ENCODE measurements around the gene OR10A5. TPM values are rescaled to one million over a fixed set of nuclear protein-coding genes. Genes with fewer than 3 reads are reported as not detected.
"Not testable (repeated sequence)": the region's sequence is repeated elsewhere in the genome, so short reads cannot be mapped to it uniquely, and the experiment has no call there.

OR10A5 gene
- total RNA-seq, 1 donor from 2014 or later: not detected

DNA sequence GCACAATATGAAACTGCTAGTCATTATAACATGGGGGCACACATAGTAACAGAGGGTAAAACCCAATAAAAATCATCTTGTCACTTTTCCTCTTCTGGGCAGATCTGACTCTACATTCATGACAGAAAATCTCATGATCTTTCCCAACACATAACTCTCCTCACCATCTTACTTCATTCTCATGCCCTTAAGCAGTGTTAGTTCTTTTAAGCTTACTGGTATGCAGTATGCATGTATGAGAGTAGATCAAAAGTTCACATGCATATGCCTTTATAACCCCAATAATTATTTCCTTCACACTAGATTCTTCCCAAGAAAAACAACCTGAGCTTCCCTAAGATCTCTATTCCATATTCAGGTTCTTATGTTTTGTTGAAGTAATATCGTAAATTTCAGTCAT is 25.8 kb downstream of the OR10A5 start:
- no peak overlapping the region for H3K27ac Mint-ChIP-seq (ENCODE audit: unreplicated experiment)

DNA sequence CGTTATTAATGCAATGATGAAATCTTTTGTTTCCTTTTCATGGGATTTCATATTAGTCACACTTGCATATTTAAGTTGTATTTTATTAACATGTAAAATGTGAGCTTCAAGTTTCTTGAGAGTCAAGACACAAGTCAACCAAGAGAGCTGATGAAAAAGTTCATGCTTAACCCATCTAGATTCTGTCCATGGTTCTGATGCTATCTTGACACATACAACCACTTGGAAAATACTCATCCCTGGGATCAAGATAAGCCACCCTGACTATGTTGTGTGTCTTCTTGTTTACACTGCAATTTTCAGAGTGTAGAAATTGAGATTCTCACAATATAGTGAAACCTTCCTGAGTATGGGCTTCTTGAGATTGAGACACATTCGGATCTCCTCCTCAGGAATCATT is 30.3 kb downstream of the OR10A5 start:
- Mint-ChIP-seq H3K9me3 (ENCODE audit: unreplicated experiment) (no peaks in the 10 kb centered on the region), H3K36me3 (ENCODE audit: unreplicated experiment) (no peaks in the 10 kb centered on the region), H3K4me3 (ENCODE audit: unreplicated experiment) (no peak overlapping the region), H3K27me3 (ENCODE audit: unreplicated experiment) (peaks cover 3% of the 10 kb centered on the region), H3K27ac (ENCODE audit: unreplicated experiment) (no peak overlapping the region), H3K4me1 (ENCODE audit: unreplicated experiment) (no peaks in the 10 kb centered on the region)
- no peak for DNase-seq (ENCODE audit: extremely low spot score, unreplicated experiment)
- TF ChIP-seq, protein P1, sequence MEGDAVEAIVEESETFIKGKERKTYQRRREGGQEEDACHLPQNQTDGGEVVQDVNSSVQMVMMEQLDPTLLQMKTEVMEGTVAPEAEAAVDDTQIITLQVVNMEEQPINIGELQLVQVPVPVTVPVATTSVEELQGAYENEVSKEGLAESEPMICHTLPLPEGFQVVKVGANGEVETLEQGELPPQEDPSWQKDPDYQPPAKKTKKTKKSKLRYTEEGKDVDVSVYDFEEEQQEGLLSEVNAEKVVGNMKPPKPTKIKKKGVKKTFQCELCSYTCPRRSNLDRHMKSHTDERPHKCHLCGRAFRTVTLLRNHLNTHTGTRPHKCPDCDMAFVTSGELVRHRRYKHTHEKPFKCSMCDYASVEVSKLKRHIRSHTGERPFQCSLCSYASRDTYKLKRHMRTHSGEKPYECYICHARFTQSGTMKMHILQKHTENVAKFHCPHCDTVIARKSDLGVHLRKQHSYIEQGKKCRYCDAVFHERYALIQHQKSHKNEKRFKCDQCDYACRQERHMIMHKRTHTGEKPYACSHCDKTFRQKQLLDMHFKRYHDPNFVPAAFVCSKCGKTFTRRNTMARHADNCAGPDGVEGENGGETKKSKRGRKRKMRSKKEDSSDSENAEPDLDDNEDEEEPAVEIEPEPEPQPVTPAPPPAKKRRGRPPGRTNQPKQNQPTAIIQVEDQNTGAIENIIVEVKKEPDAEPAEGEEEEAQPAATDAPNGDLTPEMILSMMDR (IDR thresholded peaks at IDR 0.05): no peak

More for the DNA sequence above, 25.8 kb downstream of the OR10A5 start:
- H3K27me3 Mint-ChIP-seq (ENCODE audit: unreplicated experiment): peaks cover 3% of the 10 kb centered on the region
- no peaks in the 10 kb centered on the region for H3K9me3 Mint-ChIP-seq (ENCODE audit: unreplicated experiment)
- no peak for DNase-seq (ENCODE audit: extremely low spot score, unreplicated experiment)
- H3K4me3 Mint-ChIP-seq (ENCODE audit: unreplicated experiment): no peak overlapping the region
- TF ChIP-seq, protein P1 (IDR thresholded peaks at IDR 0.05): no peak
- no peaks in the 10 kb centered on the region for H3K36me3 Mint-ChIP-seq (ENCODE audit: unreplicated experiment)
- no peaks in the 10 kb centered on the region for H3K4me1 Mint-ChIP-seq (ENCODE audit: unreplicated experiment)

DNA sequence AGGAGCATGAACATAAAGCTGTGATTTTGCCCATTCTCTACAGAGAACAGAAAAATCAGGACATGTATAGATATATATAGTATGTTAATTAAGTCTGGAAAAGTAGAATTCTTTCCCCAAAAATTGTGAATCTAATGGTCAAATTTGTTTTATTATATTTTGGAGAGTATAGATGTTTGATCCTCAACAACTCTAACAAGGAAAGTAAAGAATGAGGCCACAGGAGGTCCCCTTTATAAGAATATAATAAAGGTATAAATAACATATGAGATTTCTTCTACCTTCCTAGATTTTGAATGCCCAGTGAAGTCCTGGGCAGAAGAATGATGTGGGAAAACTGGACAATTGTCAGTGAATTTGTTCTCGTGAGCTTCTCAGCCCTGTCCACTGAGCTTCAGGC is 30.8 kb downstream of the OR10A5 start, which contains the start of gene OR10A4:
OR10A4 (plus strand) TSS at position 301 of the 400 bp plus-strand sequence; CDS start at position 324, 23 bp downstream.
- DNase-seq (ENCODE audit: extremely low spot score, unreplicated experiment): no peak
- H3K4me1 Mint-ChIP-seq (ENCODE audit: unreplicated experiment): no peaks in the 10 kb centered on the region
- H3K36me3 Mint-ChIP-seq (ENCODE audit: unreplicated experiment): no peaks in the 10 kb centered on the region
- TF ChIP-seq, protein P1 (IDR thresholded peaks at IDR 0.05): no peak
- no peaks in the 10 kb centered on the region for H3K9me3 Mint-ChIP-seq (ENCODE audit: unreplicated experiment)
- peaks cover 3% of the 10 kb centered on the region for H3K27me3 Mint-ChIP-seq (ENCODE audit: unreplicated experiment)
- H3K4me3 Mint-ChIP-seq (ENCODE audit: unreplicated experiment): no peak within 1 kb of the TSS
- H3K27ac Mint-ChIP-seq (ENCODE audit: unreplicated experiment): no peak within 1 kb of the TSS

DNA sequence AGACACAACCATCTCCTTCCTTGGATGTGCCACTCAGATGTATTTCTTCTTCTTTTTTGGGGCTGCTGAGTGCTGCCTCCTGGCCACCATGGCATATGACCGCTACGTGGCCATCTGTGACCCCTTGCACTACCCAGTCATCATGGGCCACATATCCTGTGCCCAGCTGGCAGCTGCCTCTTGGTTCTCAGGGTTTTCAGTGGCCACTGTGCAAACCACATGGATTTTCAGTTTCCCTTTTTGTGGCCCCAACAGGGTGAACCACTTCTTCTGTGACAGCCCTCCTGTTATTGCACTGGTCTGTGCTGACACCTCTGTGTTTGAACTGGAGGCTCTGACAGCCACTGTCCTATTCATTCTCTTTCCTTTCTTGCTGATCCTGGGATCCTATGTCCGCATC is 31.4 kb downstream of the OR10A5 start:
- Mint-ChIP-seq H3K36me3 (ENCODE audit: unreplicated experiment) (no peaks in the 10 kb centered on the region), H3K9me3 (ENCODE audit: unreplicated experiment) (no peaks in the 10 kb centered on the region), H3K4me1 (ENCODE audit: unreplicated experiment) (no peaks in the 10 kb centered on the region), H3K4me3 (ENCODE audit: unreplicated experiment) (no peak overlapping the region), H3K27me3 (ENCODE audit: unreplicated experiment) (peaks cover 3% of the 10 kb centered on the region), H3K27ac (ENCODE audit: unreplicated experiment) (no peak overlapping the region)
- DNase-seq (ENCODE audit: extremely low spot score, unreplicated experiment): no peak
- TF ChIP-seq, protein P1 (IDR thresholded peaks at IDR 0.05): no peak

DNA sequence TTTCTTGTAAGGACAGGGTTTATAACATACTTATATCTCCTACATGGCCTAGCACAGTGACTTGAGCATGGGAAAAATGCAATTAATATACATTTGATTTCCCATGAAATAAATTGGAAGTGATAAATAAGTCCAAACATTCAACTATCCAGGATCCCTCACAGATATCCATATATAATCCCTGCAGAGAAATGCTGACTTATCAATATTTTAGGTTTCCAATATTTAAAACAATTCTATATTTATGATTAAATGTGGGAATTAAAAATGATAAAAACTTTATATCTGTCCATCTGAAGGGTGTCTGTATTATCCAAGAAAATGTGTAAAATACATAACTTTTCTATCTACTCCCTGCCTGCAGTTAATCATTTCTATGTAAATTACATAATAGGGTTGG is 37.3 kb downstream of the OR10A5 start:
- H3K9me3 Mint-ChIP-seq (ENCODE audit: unreplicated experiment): no peaks in the 10 kb centered on the region
- TF ChIP-seq, protein P1 (IDR thresholded peaks at IDR 0.05): no peak

DNA sequence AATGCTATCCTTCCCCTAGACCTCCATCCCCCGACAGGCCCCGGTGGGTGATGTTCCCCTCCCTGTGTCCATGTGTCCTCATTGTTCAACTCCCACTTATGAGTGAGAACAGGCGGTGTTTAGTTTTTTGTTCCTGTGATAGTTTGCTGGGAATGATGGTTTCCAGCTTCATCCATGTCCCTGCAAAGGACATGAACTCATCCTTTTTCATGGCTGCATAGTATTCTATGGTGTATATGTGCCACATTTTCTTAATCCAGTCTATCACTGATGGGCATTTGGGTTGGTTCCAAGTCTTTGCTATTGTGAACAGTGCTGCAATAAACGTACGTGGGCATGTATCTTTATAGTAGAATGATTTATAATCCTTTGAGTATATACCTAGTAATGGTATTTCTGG is 42.2 kb downstream of the OR10A5 start:
- not testable (repeated sequence) for H3K4me3 Mint-ChIP-seq (ENCODE audit: unreplicated experiment); H3K9me3 Mint-ChIP-seq (ENCODE audit: unreplicated experiment); H3K36me3 Mint-ChIP-seq (ENCODE audit: unreplicated experiment); H3K27ac Mint-ChIP-seq (ENCODE audit: unreplicated experiment); H3K4me1 Mint-ChIP-seq (ENCODE audit: unreplicated experiment); DNase-seq (ENCODE audit: extremely low spot score, unreplicated experiment)
- H3K27me3 Mint-ChIP-seq (ENCODE audit: unreplicated experiment): peaks cover 18% of the 10 kb centered on the region

More for the DNA sequence above, 37.3 kb downstream of the OR10A5 start:
- no peak overlapping the region for H3K4me3 Mint-ChIP-seq (ENCODE audit: unreplicated experiment)
- no peak for DNase-seq (ENCODE audit: extremely low spot score, unreplicated experiment)
- peaks cover 21% of the 10 kb centered on the region for H3K27me3 Mint-ChIP-seq (ENCODE audit: unreplicated experiment)
- H3K4me1 Mint-ChIP-seq (ENCODE audit: unreplicated experiment): no peaks in the 10 kb centered on the region
- no peaks in the 10 kb centered on the region for H3K36me3 Mint-ChIP-seq (ENCODE audit: unreplicated experiment)
- H3K27ac Mint-ChIP-seq (ENCODE audit: unreplicated experiment): no peak overlapping the region
